PC-3 (cell line): ENCODE data around the gene SPEF2.

Experiments used
- EZH2 ChIP-seq: fragments of 300-600 bp; sonication (generic); IDR thresholded peaks from one replicate; pipeline ENCODE4 v1.6.1; 2017; ENCODE audit warnings: antibody characterized with exemption, mild to moderate bottlenecking, low read length; ENCODE audit not compliant: unreplicated experiment
- EZH2phosphoT487 ChIP-seq: fragments of 300-600 bp; sonication (generic); IDR thresholded peaks from 2 replicates; pipeline ENCODE4 v1.6.1; 2018; ENCODE audit warnings: mild to moderate bottlenecking, antibody characterized with exemption, low read length, borderline replicate concordance
- TF ChIP-seq, protein P1 (sequence below): fragments of 300-600 bp; sonication (generic); conservative IDR thresholded peaks from 2 replicates; pipeline ENCODE4 v1.5.1; 2017; ENCODE audit warnings: antibody characterized with exemption, low read depth, mild to moderate bottlenecking, low read length

DNA sequence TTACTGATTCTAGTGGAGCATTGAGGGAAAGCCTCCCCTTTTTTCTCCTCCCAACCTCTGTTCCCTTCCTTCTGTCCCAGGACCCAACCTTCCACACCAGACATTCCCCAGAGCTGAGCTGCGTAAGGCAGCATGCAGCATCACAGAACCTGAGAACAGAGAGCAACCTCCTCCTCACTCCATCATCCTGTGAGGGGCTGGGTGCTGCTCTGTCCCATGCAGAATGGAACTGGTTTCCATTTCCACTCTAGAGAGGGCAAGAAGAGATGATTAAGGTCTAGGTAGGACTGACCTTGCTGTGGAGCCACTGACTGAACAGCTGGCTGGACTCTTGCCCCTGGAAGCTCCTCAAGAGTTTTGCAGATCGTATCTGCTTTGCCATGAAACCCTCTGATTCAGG is 208.9 kb downstream of the SPEF2 start:
- TF ChIP-seq, protein P1, sequence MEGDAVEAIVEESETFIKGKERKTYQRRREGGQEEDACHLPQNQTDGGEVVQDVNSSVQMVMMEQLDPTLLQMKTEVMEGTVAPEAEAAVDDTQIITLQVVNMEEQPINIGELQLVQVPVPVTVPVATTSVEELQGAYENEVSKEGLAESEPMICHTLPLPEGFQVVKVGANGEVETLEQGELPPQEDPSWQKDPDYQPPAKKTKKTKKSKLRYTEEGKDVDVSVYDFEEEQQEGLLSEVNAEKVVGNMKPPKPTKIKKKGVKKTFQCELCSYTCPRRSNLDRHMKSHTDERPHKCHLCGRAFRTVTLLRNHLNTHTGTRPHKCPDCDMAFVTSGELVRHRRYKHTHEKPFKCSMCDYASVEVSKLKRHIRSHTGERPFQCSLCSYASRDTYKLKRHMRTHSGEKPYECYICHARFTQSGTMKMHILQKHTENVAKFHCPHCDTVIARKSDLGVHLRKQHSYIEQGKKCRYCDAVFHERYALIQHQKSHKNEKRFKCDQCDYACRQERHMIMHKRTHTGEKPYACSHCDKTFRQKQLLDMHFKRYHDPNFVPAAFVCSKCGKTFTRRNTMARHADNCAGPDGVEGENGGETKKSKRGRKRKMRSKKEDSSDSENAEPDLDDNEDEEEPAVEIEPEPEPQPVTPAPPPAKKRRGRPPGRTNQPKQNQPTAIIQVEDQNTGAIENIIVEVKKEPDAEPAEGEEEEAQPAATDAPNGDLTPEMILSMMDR: no peak
- TF ChIP-seq EZH2 (no peak), EZH2phosphoT487 (no peak)
